Kidney tubule cell (primary cell): ENCODE results near the gene NDUFAF3.
"Not testable (repeated sequence)": the region's sequence is repeated elsewhere in the genome, so short reads cannot be mapped to it uniquely, and the experiment has no call there.

Experiments
- DNase-seq: peaks from one replicate; pipeline ENCODE4 v3.0.0-alpha.2; 2018; ENCODE audit warnings: low spot score

NDUFAF3 gene

GRCh38 chr3:48999085-48999858, 22.6 kb upstream of the NDUFAF3 start:
- no peak for DNase-seq

GRCh38 chr3:49001155-49001554, 20.8 kb upstream of the NDUFAF3 start:
- DNase-seq, result no peak

- peak; percentile 21 for DNase-seq
Measured at GRCh38 chr3:49004352-49005302, 17.3 kb upstream of the NDUFAF3 start.

- DNase-seq, result no peak
Measured at GRCh38 chr3:49005303-49005680, 16.6 kb upstream of the NDUFAF3 start.

GRCh38 chr3:49005998-49006397, 15.9 kb upstream of the NDUFAF3 start:
- DNase-seq, result no peak

GRCh38 chr3:49006408-49007067, 15.4 kb upstream of the NDUFAF3 start:
- DNase-seq, result peak; percentile 45

- peak; percentile 98 for DNase-seq
Measured at GRCh38 chr3:49007068-49007770, 14.7 kb upstream of the NDUFAF3 start, which contains the start of gene WDR6. Gene WDR6 (plus strand): TSS chr3:49007391. CDS start chr3:49007432, 41 bp downstream.

GRCh38 chr3:49007771-49008528, 14.0 kb upstream of the NDUFAF3 start:
- DNase-seq, result peak; percentile 92

GRCh38 chr3:49008627-49009026, 13.3 kb upstream of the NDUFAF3 start:
- not testable (repeated sequence) for DNase-seq

- no peak for DNase-seq
Measured at GRCh38 chr3:49009396-49009795, 12.5 kb upstream of the NDUFAF3 start.

GRCh38 chr3:49012441-49013017, 9.4 kb upstream of the NDUFAF3 start:
- no peak for DNase-seq

GRCh38 chr3:49013113-49013737, 8.7 kb upstream of the NDUFAF3 start:
- no peak for DNase-seq

GRCh38 chr3:49013738-49014660, 7.9 kb upstream of the NDUFAF3 start:
- DNase-seq, result peak; percentile 75

- DNase-seq, result no peak
Measured at GRCh38 chr3:49015072-49015471, 6.8 kb upstream of the NDUFAF3 start.

GRCh38 chr3:49015765-49016164, 6.2 kb upstream of the NDUFAF3 start:
- peak; percentile 29 for DNase-seq

- DNase-seq, result no peak
Measured at GRCh38 chr3:49016414-49017228, 5.3 kb upstream of the NDUFAF3 start.

- no peak for DNase-seq
Measured at GRCh38 chr3:49017229-49017970, 4.5 kb upstream of the NDUFAF3 start.
